Type B pancreatic cell (in vitro differentiated cells): ENCODE measurements around the gene CERS6. TPM values are rescaled to one million over a fixed set of nuclear protein-coding genes. Genes with fewer than 3 reads are reported as not detected.

Experiments
- DNase-seq: peaks from one replicate; pipeline ENCODE4 v3.0.0; 2021; ENCODE audit warnings: mixed read lengths; ENCODE audit not compliant: unreplicated experiment; ENCODE audit errors: extremely low spot score
- H3K27ac Mint-ChIP-seq: 2 replicates; pipeline ENCODE4 v1.8.0; 2021; ENCODE audit warnings: mild to moderate bottlenecking, mixed read lengths
- H3K27me3 Mint-ChIP-seq: 2 replicates; pipeline ENCODE4 v1.8.0; 2021; ENCODE audit warnings: mixed read lengths
- H3K36me3 Mint-ChIP-seq: 2 replicates; pipeline ENCODE4 v1.8.0; 2021; ENCODE audit warnings: mixed read lengths
- H3K4me1 Mint-ChIP-seq: one replicate; pipeline ENCODE4 v1.8.0; 2021; ENCODE audit warnings: mixed read lengths; ENCODE audit not compliant: unreplicated experiment
- H3K4me3 Mint-ChIP-seq: 2 replicates; pipeline ENCODE4 v1.8.0; 2021; ENCODE audit warnings: mild to moderate bottlenecking, mixed read lengths
- H3K9me3 Mint-ChIP-seq: 2 replicates; pipeline ENCODE4 v1.8.0; 2021; ENCODE audit warnings: mixed read lengths
- CTCF ChIP-seq: fragments of 200-600 bp; sonication (generic); conservative IDR thresholded peaks from 2 replicates; pipeline ENCODE4 v1.5.0; 2021; ENCODE audit warnings: antibody characterized with exemption, mild to moderate bottlenecking
- total RNA-seq: library from RNA; stranded (reverse); gene quantifications from 2 replicates; pipeline ENCODE4 v1.2.1, GENCODE V29; 2021; ENCODE audit warnings: low replicate concordance

The CERS6 gene
- total RNA-seq, 1 donor from 2014 or later: 43.0 TPM

DNA sequence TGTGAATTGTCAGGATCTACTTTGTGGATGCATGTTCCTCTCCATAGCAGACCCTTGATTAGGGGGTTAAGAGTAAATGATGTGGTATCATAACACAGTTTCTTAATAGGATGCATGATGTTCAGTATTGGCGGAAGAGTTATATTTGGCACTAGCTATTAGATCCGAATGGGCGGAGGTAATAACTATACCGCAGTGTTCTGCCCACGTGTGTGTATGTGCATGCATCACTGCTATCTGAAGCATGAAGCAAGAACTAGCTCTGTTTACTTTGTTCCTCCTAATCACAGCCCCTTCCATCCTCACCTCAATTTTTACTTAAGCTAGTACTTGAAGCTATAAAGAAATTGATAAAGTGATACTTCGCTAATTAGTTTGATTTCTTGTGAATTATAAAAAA, 186.8 kb downstream of the CERS6 start:
- Mint-ChIP-seq H3K27me3 (no peaks in the 10 kb centered on the region), H3K9me3 (no peaks in the 10 kb centered on the region), H3K4me3 (no peak overlapping the region), H3K4me1 (peaks cover 28% of the 10 kb centered on the region), H3K36me3 (peaks cover 7% of the 10 kb centered on the region), H3K27ac (no peak overlapping the region)
- TF ChIP-seq CTCF: no peak
- DNase-seq: no peak

DNA sequence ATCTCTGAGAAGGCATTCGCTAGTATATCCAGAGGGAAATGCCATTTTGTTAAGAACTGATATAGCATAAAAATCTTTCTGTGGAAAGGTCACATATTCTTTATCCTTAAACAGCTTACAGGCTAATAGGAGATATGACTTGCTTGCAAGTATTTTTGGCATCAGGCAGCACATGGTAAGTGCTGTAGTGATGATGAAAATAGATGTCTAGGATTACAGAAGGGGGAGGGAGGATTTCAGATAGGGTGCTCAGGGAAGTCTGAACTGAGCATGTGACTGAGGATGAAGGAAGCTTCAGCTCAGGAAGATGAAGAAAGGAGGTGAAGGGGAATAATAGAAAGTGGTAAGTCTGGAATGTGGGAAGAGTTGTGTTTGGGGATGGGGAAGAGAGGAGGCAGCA, 187.9 kb downstream of the CERS6 start:
- DNase-seq: no peak
- H3K36me3 Mint-ChIP-seq: peaks cover 7% of the 10 kb centered on the region
- no peak for TF ChIP-seq CTCF
- no peak overlapping the region for H3K27ac Mint-ChIP-seq
- H3K4me3 Mint-ChIP-seq: no peak overlapping the region
- peaks cover 19% of the 10 kb centered on the region for H3K4me1 Mint-ChIP-seq
- H3K9me3 Mint-ChIP-seq: no peaks in the 10 kb centered on the region
- H3K27me3 Mint-ChIP-seq: no peaks in the 10 kb centered on the region

GRCh38 chr2:168645696-168646338, 189.7 kb downstream of the CERS6 start:
- DNase-seq: no peak
- Mint-ChIP-seq H3K9me3 (no peaks in the 10 kb centered on the region), H3K4me3 (no peak overlapping the region), H3K27me3 (no peaks in the 10 kb centered on the region), H3K36me3 (peaks cover 9% of the 10 kb centered on the region), H3K4me1 (peaks cover 15% of the 10 kb centered on the region), H3K27ac (no peak overlapping the region)
- TF ChIP-seq CTCF: no peak

GRCh38 chr2:168649105-168649504, 193.0 kb downstream of the CERS6 start:
- H3K4me3 Mint-ChIP-seq: peak overlapping the region; percentile 20
- H3K27me3 Mint-ChIP-seq: no peaks in the 10 kb centered on the region
- TF ChIP-seq CTCF: no peak
- H3K27ac Mint-ChIP-seq: no peak overlapping the region
- no peak for DNase-seq
- H3K4me1 Mint-ChIP-seq: peaks cover 14% of the 10 kb centered on the region
- H3K9me3 Mint-ChIP-seq: no peaks in the 10 kb centered on the region
- peaks cover 4% of the 10 kb centered on the region for H3K36me3 Mint-ChIP-seq

- Mint-ChIP-seq H3K27ac (peak overlapping the region; percentile 4), H3K36me3 (peaks cover 4% of the 10 kb centered on the region), H3K9me3 (no peaks in the 10 kb centered on the region), H3K27me3 (no peaks in the 10 kb centered on the region), H3K4me3 (no peak overlapping the region), H3K4me1 (peaks cover 13% of the 10 kb centered on the region)
- no peak for TF ChIP-seq CTCF
- no peak for DNase-seq
Measured at GRCh38 chr2:168649562-168649961, 193.5 kb downstream of the CERS6 start.

DNA sequence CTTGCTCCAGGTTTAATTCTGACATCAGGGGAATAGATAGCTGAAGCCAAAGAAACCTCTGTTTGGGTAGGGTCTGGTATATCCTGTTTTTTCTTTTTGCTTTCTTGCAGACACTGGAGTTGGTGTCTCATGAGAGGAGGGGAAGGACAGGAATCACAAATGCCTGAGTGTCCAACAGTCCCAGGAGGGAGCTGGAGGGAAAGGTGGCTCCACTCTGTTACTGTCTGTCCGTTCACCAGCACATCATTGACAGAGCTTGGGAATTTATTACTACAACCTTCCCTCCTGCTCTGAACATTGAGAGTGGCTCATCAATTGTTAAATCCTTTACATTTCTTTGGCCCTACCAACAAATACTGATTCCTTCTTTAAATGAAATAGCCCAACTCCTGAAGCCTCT, 194.1 kb downstream of the CERS6 start:
- TF ChIP-seq CTCF: no peak
- Mint-ChIP-seq H3K27ac (peak overlapping the region; percentile 4), H3K9me3 (no peaks in the 10 kb centered on the region), H3K4me1 (peaks cover 13% of the 10 kb centered on the region), H3K36me3 (peaks cover 4% of the 10 kb centered on the region), H3K27me3 (no peaks in the 10 kb centered on the region), H3K4me3 (no peak overlapping the region)
- no peak for DNase-seq
